ENCODE measurements around the gene RCAN2. TPM values are rescaled to one million over a fixed set of nuclear protein-coding genes. Genes with fewer than 3 reads are reported as not detected.

Gene RCAN2
- polyA plus RNA-seq, 1 donor: 4.7 TPM

DNA sequence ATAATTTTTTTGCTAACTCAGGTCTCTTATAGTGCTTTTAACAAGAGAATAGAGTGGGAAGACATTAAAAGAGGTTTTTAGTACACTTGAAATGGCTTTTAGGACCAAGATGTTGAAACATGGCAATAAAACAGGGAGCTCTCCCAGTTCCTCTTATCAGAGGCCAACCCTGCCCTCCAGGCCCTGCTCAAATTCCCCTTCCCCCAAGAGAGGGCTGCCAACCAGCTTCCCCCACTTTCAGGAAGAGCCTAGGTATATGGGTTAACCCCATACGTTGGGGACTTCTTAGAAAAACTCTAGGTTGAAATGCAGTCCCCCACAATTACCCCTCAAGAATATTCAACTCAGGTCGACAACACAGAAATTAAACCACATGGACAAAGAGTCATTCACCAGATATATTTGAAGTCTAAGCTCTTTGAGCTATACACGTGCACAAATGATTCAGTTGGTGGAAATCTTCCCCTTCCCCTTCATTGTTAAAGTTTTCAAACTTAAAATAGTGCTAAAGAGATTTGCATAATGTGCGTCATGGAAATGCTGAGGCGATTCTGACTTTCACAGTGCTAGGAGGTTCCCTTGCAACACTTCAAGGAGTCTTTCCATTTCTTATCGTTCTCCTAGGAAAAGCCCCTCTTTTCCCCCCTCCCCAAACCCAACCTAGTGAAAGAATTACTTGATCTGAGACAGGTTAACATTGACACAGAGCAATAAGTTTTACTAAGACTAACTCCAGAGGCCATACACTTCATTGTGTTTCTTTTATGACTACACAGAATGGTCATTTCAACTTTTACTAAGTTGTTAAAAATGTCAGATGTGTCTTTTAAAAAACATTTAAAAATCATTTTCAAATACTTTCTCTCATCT is 270.7 kb downstream of the RCAN2 start:
- Histone ChIP-seq H3K4me3 (ENCODE audit: low read length) (no peak overlapping the region), H3K27me3 (ENCODE audit: control insufficient read depth, insufficient read depth, low read length) (no peaks in the 10 kb centered on the region), H3K4me1 (ENCODE audit: control insufficient read depth, insufficient read depth, low read length) (peaks cover 13% of the 10 kb centered on the region), H3K36me3 (ENCODE audit: control insufficient read depth, insufficient read depth, low read length) (no peaks in the 10 kb centered on the region), H3K27ac (ENCODE audit: low read length) (no peak overlapping the region), H3K9me3 (ENCODE audit: control insufficient read depth, low read depth, low read length) (no peaks in the 10 kb centered on the region)
- peak; percentile 12 to 56 for DNase-seq
- WGBS (ENCODE audit: insufficient coverage, low lambda C conversion rate): no CpG with 5 or more reads among the region's 6 CpGs

DNA sequence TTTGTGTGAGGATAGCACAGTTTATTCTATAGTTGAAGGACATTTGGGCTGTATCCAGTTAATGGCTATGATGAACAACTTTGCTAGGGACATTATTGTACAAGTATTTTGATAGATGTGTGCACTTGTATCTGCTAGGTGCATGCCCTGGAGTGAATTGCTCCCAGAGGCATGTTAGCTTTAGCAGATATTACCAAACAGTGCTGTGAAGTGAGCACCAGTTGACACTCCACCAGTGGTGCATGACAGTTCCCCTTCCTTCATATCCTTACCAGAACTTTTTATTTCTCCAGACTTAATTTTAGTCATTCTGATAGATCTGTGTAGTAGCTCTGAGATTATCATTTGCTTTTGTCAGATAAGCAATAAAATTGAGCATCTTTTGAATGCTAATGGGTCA is 271.6 kb downstream of the RCAN2 start:
- Histone ChIP-seq H3K4me1 (ENCODE audit: control insufficient read depth, insufficient read depth, low read length) (peaks cover 13% of the 10 kb centered on the region), H3K9me3 (ENCODE audit: control insufficient read depth, low read depth, low read length) (no peaks in the 10 kb centered on the region), H3K27me3 (ENCODE audit: control insufficient read depth, insufficient read depth, low read length) (no peaks in the 10 kb centered on the region), H3K27ac (ENCODE audit: low read length) (no peak overlapping the region), H3K4me3 (ENCODE audit: low read length) (no peak overlapping the region), H3K36me3 (ENCODE audit: control insufficient read depth, insufficient read depth, low read length) (no peaks in the 10 kb centered on the region)
- DNase-seq: no peak

DNA sequence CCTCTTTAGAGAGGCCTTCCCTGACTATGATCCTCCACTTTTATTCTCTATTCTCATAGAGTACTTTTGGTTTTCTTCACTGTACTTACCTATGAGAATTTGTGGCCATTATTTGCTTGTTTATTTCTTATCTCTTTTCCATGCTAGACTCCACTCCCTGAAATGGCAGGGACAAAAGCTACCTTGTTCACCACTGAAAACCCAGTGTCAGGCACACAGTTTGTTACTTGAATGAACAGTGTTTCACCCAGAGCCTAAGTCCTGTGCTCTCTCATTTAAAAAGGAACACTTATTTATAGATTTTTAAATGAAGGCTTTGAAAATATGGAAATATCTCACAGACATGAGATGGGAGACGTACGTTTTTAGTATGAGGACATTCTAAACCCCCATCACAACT is 272.8 kb downstream of the RCAN2 start:
- H3K9me3 ChIP-seq (ENCODE audit: control insufficient read depth, low read depth, low read length): no peaks in the 10 kb centered on the region
- H3K27ac ChIP-seq (ENCODE audit: low read length): no peak overlapping the region

DNA sequence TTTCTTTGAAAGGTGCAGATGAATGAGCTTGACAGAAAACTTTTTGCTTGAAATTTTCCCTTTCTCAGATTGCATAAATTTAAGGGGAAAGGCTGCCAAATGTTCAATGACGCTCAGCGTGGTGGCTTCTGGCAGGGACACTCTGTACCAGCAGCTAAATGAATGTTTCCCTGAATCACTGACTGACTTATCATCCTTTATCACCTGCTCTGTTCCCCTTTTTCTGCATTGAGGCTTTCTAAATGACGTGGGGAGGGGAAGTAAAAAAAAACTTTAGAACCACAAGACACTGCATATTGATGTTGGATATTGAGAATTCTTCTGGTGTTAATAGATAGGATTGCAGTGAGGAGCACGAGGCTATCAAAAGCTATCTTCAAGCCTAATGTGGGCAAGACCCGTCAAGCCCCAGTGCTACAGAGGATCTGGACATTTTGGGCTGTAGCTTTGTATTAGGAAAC is 273.5 kb downstream of the RCAN2 start:
- Histone ChIP-seq H3K9me3 (ENCODE audit: control insufficient read depth, low read depth, low read length) (no peaks in the 10 kb centered on the region), H3K27me3 (ENCODE audit: control insufficient read depth, insufficient read depth, low read length) (no peaks in the 10 kb centered on the region), H3K4me1 (ENCODE audit: control insufficient read depth, insufficient read depth, low read length) (peaks cover 13% of the 10 kb centered on the region), H3K4me3 (ENCODE audit: low read length) (no peak overlapping the region), H3K36me3 (ENCODE audit: control insufficient read depth, insufficient read depth, low read length) (no peaks in the 10 kb centered on the region), H3K27ac (ENCODE audit: low read length) (no peak overlapping the region)
- no CpG with 5 or more reads among the region's 5 CpGs for WGBS (ENCODE audit: insufficient coverage, low lambda C conversion rate)
- no peak for DNase-seq

More for the DNA sequence above, 272.8 kb downstream of the RCAN2 start:
- WGBS (ENCODE audit: insufficient coverage, low lambda C conversion rate): no CpG with 5 or more reads among the region's 2 CpGs
- Histone ChIP-seq H3K27me3 (ENCODE audit: control insufficient read depth, insufficient read depth, low read length) (no peaks in the 10 kb centered on the region), H3K36me3 (ENCODE audit: control insufficient read depth, insufficient read depth, low read length) (no peaks in the 10 kb centered on the region), H3K4me3 (ENCODE audit: low read length) (no peak overlapping the region), H3K4me1 (ENCODE audit: control insufficient read depth, insufficient read depth, low read length) (peaks cover 13% of the 10 kb centered on the region)
- no peak for DNase-seq

DNA sequence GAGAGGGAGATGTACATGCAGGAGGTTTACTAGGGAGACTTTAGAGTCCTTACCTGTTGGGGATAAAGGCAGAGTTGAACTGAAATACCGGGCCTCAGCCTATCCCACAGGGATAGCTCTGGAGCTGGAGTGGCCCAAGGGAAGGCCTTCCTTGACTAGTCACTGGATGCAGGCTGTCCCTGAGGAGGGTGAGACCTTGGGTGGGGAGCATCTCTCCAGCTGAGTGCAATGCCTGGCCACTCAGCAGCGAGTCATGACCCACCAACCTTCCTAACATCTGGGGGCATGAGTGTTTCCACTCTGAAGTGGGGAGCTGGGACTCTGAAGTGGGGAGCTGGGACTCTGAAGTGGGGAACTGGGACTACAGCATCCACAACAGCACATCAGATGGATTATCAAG is 274.4 kb downstream of the RCAN2 start:
- Histone ChIP-seq H3K9me3 (ENCODE audit: control insufficient read depth, low read depth, low read length) (no peaks in the 10 kb centered on the region), H3K4me1 (ENCODE audit: control insufficient read depth, insufficient read depth, low read length) (peaks cover 13% of the 10 kb centered on the region), H3K27me3 (ENCODE audit: control insufficient read depth, insufficient read depth, low read length) (no peaks in the 10 kb centered on the region), H3K27ac (ENCODE audit: low read length) (no peak overlapping the region), H3K36me3 (ENCODE audit: control insufficient read depth, insufficient read depth, low read length) (no peaks in the 10 kb centered on the region), H3K4me3 (ENCODE audit: low read length) (no peak overlapping the region)
- WGBS (ENCODE audit: insufficient coverage, low lambda C conversion rate): no CpG with 5 or more reads among the region's 2 CpGs
- no peak for DNase-seq

DNA sequence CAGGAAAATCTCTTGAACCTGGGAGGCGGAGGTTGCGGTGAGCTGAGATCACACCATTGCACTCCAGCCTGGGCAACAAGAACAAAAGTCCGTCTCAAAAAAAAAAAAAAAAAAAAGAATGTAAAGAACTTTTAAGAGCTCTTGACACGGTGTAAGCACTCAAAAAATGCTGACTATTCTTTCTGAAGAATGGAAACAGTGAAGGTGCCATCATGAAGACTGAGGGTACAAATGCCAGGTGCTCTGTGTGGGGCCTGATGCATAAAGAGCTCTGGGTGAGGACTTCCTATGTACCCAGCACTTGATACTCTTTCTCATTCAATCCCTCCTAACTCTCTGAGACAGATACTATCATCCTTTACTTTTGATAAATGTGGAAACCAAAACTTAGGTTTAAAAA is 275.5 kb downstream of the RCAN2 start:
- Histone ChIP-seq H3K9me3 (ENCODE audit: control insufficient read depth, low read depth, low read length) (no peaks in the 10 kb centered on the region), H3K36me3 (ENCODE audit: control insufficient read depth, insufficient read depth, low read length) (no peaks in the 10 kb centered on the region), H3K27ac (ENCODE audit: low read length) (no peak overlapping the region), H3K27me3 (ENCODE audit: control insufficient read depth, insufficient read depth, low read length) (no peaks in the 10 kb centered on the region), H3K4me3 (ENCODE audit: low read length) (no peak overlapping the region), H3K4me1 (ENCODE audit: control insufficient read depth, insufficient read depth, low read length) (peaks cover 17% of the 10 kb centered on the region)
- whole genome bisulfite sequencing (ENCODE audit: insufficient coverage, low lambda C conversion rate): no CpG with 5 or more reads among the region's 4 CpGs
- DNase-seq: no peak

DNA sequence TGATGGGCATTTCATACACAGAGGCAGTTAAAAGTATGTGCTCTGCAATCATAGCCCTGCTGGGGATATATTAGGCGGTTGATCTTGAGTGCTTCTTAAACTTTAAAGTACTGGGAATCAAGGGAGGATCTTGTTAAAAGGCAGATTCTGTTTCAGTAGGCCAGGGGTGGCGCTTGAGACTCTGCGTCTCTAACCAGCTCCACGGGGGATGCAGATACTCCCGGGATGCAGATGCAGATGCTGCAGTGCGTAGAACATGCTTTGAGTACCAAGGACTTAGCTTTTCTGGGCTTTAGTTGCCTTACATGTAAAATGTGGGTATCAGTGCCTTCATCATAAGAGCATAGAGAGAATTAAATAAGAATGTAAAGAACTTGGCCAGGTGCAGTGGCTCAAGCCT is 276.0 kb downstream of the RCAN2 start:
- no peak overlapping the region for H3K4me3 ChIP-seq (ENCODE audit: low read length)
- no peaks in the 10 kb centered on the region for H3K9me3 ChIP-seq (ENCODE audit: control insufficient read depth, low read depth, low read length)
- no peak for DNase-seq
- peaks cover 17% of the 10 kb centered on the region for H3K4me1 ChIP-seq (ENCODE audit: control insufficient read depth, insufficient read depth, low read length)
- no peak overlapping the region for H3K27ac ChIP-seq (ENCODE audit: low read length)
- no CpG with 5 or more reads among the region's 6 CpGs for WGBS (ENCODE audit: insufficient coverage, low lambda C conversion rate)
- no peaks in the 10 kb centered on the region for H3K36me3 ChIP-seq (ENCODE audit: control insufficient read depth, insufficient read depth, low read length)
- no peaks in the 10 kb centered on the region for H3K27me3 ChIP-seq (ENCODE audit: control insufficient read depth, insufficient read depth, low read length)

DNA sequence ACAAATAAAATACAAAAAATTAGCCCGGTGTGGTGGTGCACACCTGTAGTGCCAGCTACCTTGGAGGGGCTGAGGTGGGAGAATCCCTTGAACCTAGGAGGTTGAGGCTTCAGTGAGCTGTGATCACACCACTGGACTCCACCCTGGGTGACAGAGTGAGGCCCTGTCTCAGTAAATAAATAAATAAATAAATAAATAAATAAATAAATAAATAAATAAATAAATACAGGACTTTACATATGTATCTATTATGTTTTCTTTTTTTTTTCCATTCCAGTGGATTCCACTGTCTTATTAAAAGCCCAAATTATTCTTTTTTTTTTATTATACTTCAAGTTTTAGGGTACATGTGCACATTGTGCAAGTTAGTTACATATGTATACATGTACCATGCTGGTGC is 279.3 kb downstream of the RCAN2 start:
- H3K27ac ChIP-seq (ENCODE audit: low read length): no peak overlapping the region
- no peaks in the 10 kb centered on the region for H3K36me3 ChIP-seq (ENCODE audit: control insufficient read depth, insufficient read depth, low read length)
- no peaks in the 10 kb centered on the region for H3K9me3 ChIP-seq (ENCODE audit: control insufficient read depth, low read depth, low read length)
- WGBS (ENCODE audit: insufficient coverage, low lambda C conversion rate): no CpG with 5 or more reads among the region's 1 CpG
- DNase-seq: no peak
- H3K27me3 ChIP-seq (ENCODE audit: control insufficient read depth, insufficient read depth, low read length): no peaks in the 10 kb centered on the region
- peaks cover 4% of the 10 kb centered on the region for H3K4me1 ChIP-seq (ENCODE audit: control insufficient read depth, insufficient read depth, low read length)
- H3K4me3 ChIP-seq (ENCODE audit: low read length): no peak overlapping the region

DNA sequence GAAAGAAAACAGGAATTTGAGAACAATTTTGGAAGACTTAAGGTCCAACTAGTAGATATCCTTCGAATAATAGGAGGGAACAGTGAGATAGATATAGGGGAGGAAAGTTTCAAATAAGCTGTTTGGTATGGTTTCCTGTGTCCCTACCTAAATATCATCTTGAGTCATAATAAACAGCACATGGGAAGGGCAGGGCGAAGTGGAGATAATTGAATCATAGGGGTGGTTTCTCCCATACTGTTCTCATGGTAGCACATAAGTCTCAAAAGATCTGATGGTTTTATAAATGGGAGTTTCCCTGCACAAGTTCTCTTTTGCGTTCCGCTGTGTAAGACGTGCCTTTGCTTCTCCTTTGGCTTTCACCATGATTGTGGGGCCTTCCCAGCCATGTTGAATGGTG is 281.0 kb downstream of the RCAN2 start:
- H3K27me3 ChIP-seq (ENCODE audit: control insufficient read depth, insufficient read depth, low read length): no peaks in the 10 kb centered on the region
- H3K4me1 ChIP-seq (ENCODE audit: control insufficient read depth, insufficient read depth, low read length): peaks cover 4% of the 10 kb centered on the region
- WGBS (ENCODE audit: insufficient coverage, low lambda C conversion rate): 100% methylated on average over 2 of the region's 5 CpGs
- no peak overlapping the region for H3K27ac ChIP-seq (ENCODE audit: low read length)
- no peaks in the 10 kb centered on the region for H3K9me3 ChIP-seq (ENCODE audit: control insufficient read depth, low read depth, low read length)
- no peak for DNase-seq
- no peak overlapping the region for H3K4me3 ChIP-seq (ENCODE audit: low read length)
- no peaks in the 10 kb centered on the region for H3K36me3 ChIP-seq (ENCODE audit: control insufficient read depth, insufficient read depth, low read length)

DNA sequence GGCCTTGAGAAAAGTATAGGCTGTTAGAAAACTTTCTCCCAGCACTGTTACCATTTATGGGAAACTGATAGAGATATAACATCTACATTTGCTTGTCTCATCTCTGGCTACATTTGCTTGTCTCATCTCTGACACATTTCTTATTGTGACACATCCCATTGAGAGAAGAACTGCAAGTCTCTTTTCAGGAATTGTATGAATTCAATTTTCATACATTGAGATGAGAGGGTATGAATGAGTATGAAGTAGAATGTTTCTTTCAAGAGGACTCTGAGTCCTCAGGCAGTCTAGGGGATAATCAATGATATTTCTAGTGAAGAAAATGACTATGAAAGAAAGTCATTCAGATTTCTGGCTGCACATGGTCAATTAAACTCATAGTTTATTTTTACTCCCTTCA is 282.9 kb downstream of the RCAN2 start:
- no peak for DNase-seq
- Histone ChIP-seq H3K27ac (ENCODE audit: low read length) (no peak overlapping the region), H3K9me3 (ENCODE audit: control insufficient read depth, low read depth, low read length) (no peaks in the 10 kb centered on the region), H3K4me1 (ENCODE audit: control insufficient read depth, insufficient read depth, low read length) (peaks cover 6% of the 10 kb centered on the region), H3K36me3 (ENCODE audit: control insufficient read depth, insufficient read depth, low read length) (no peaks in the 10 kb centered on the region), H3K27me3 (ENCODE audit: control insufficient read depth, insufficient read depth, low read length) (no peaks in the 10 kb centered on the region), H3K4me3 (ENCODE audit: low read length) (no peak overlapping the region)

DNA sequence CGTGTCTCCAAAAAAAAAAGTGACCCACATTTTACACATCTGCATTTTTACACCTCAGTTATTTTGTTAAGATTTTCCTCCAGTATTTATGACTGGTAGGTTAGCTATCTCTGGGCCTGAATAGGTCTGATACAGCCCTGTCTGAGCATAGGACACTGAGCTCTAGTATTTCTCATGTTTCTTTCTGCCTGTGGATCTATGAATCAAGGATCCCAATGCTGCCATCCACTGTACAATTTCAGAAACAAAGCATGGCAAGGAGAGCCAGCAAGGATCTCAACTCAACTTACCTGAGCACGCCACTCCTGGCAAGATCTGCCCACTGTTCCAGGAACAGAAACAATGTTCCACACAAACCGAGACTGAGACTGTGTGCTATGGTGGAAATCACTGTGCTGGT is 284.1 kb downstream of the RCAN2 start:
- no CpG with 5 or more reads among the region's 3 CpGs for WGBS (ENCODE audit: insufficient coverage, low lambda C conversion rate)
- Histone ChIP-seq H3K4me1 (ENCODE audit: control insufficient read depth, insufficient read depth, low read length) (peaks cover 8% of the 10 kb centered on the region), H3K36me3 (ENCODE audit: control insufficient read depth, insufficient read depth, low read length) (no peaks in the 10 kb centered on the region), H3K27me3 (ENCODE audit: control insufficient read depth, insufficient read depth, low read length) (no peaks in the 10 kb centered on the region), H3K4me3 (ENCODE audit: low read length) (no peak overlapping the region), H3K27ac (ENCODE audit: low read length) (no peak overlapping the region), H3K9me3 (ENCODE audit: control insufficient read depth, low read depth, low read length) (no peaks in the 10 kb centered on the region)
- DNase-seq: no peak

Data from large intestine (tissue), 3 donors.